Stimulated activated naive CD8-positive, alpha-beta T cell treated with anti-CD3 and anti-CD28 coated beads, Interleukin-15, Interleukin-2, amounts not matched to agents 100 U/mL and 50 U/mL, for 24 hours (primary cell): Measurements from ENCODE around the gene ADM.

ENCODE experiments used
- ATAC-seq: fragments of 150-1000 bp; cut with Tn5 transposase; one replicate; pipeline ENCODE4 v1.10.0; 2021
- DNase-seq: peaks from one replicate; pipeline ENCODE4 v3.0.0; 2021

ADM gene

DNA sequence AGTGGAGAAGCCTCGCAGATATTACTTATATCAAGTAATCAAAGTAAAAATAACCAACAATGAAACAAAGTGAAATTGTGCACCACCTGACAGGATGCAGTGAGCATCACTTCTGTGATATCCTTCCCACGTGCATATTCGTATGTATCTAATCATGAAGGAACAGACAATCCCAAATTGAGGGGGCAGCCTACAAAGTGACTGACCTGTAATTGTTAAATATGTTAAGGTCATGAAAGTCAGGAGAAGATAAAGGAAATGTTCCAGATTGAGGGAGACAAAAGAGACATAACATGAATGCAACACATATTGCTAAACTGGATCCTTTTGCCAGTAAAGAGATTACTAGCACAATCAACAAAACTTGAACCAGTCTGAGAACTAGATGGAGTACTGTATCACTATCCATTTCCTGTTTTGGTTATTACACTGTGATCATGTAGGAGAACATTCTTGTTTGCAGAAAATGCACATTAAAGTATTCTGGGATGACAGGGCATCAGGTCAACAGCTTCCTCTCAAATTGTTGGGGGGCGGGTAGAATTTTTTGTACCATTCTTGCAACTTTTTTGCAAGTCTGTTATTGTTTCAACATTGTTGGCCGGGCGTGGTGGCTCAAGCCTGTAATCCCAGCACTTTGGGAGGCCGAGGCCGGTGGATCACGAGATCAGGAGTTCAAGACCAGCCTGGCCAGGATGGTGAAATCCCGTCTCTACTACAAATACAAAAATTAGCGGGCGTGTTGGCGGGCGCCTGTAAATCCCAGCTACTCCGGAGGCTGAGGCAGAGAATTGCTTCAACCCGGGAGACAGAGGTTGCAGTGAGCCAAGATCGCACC is 12.9 kb upstream of the ADM start:
- no peak for DNase-seq
- ATAC-seq, result no peak

DNA sequence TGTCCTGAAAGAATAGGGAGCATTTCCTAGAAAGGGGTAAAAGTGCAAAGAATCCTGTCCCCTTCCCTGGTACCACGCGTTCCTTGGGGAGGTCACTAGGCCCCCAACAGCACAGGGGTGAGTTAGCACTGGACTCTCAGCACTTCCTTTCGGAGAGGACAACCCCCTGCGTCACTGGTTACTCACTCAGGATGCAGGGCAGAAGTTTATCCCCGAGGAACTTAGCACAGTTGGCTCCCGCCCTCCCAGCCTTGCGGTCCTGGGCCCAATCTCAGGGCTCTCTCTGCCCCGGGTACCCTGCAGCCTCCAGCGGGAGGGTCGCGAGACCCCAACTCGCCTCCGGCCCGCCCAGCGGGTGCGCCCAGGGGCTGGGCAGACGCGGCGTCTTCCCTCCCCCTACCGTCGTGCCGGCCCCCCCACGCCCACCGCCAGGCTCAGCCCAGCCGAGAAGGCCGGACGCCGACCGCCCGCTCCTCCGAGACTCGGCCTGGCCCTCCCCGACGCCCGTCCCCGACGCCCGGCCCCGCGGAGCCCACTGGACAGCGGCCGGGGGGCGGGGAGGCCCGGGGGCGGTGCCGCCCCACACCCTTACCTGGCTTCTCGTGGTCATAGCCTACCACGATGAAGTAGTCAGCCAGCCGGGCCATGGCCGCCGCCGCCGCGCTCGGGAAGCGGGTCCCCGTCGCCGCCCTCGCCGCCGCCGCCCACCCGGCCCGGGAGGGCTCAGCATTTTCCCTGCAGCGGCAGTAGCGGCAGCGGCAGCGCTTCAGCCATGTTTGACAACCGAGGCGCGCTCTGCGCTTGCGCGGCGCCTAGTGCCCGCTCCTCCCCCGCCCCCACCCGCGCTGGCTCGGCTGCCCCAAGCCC is 11.2 kb upstream of the ADM start, which contains the start of gene SBF2:
Gene SBF2, minus strand, starts transcription at position 797 of the 867 bp plus-strand sequence. Its CDS starts 150 bp downstream, at position 647.
- DNase-seq (peak; percentile 84), ATAC-seq (peak; percentile 40)

DNA sequence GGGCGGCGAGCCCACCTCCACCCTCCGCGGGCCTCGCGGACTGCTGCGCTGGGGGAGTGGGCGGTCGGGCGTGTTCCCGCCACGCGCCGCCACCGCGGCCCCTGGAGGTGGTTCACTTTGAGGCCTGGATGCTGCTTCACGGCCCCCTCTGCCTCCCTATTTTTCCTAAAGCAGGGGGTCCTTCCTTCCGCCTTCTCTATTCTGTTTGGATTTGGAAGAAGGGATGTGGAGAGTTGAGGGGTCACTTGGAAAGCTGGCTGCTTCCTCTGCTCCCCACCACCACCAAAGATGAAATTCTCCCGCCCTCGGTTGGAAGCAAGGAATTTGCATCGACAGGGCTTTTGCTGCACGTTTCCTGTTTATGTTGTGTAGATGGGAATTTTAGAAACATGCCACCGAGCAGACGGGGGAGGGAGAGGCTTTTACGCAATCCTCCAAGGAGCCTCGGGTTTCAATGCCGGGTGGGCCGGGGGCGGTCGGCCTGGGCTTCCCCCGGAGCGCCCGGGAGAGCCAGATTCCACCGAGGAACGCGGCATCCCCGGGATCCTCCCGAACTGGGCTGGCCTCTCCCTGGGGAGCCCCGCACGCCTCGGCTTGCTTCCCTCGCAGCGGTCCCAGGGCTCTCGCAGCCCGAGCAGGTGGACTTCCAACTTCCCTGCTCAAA is 10.5 kb upstream of the ADM start:
- ATAC-seq, result no peak
- no peak for DNase-seq

GRCh38 chr11:10295064-10295901 is 9.6 kb upstream of the ADM start:
- no peak for DNase-seq
- ATAC-seq, result no peak

DNA sequence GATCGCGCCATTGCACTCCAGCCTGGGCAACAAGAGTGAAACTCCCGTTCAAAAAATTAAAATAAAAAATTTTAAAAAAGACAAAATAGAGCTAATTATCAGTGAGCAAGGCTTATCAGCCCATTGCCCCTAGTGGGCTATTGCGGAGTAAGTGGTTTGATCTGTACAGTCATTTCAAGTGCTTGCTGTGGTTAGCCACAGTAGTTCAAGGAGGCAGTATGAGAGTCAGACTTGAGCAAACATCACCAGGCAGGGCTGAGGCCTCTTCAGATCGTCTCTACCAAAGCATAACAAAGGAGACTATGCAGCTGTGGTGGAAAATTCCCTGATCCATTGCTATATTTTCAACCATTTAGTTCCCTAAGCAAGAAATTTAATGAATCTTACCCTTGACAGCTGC is 6.5 kb upstream of the ADM start:
- peak; percentile 94 for ATAC-seq
- DNase-seq, result peak; percentile 52

GRCh38 chr11:10301656-10302358 is 3.1 kb upstream of the ADM start:
- DNase-seq (no peak), ATAC-seq (no peak)

GRCh38 chr11:10302359-10302743 is 2.5 kb upstream of the ADM start:
- DNase-seq, result no peak
- no peak for ATAC-seq

DNA sequence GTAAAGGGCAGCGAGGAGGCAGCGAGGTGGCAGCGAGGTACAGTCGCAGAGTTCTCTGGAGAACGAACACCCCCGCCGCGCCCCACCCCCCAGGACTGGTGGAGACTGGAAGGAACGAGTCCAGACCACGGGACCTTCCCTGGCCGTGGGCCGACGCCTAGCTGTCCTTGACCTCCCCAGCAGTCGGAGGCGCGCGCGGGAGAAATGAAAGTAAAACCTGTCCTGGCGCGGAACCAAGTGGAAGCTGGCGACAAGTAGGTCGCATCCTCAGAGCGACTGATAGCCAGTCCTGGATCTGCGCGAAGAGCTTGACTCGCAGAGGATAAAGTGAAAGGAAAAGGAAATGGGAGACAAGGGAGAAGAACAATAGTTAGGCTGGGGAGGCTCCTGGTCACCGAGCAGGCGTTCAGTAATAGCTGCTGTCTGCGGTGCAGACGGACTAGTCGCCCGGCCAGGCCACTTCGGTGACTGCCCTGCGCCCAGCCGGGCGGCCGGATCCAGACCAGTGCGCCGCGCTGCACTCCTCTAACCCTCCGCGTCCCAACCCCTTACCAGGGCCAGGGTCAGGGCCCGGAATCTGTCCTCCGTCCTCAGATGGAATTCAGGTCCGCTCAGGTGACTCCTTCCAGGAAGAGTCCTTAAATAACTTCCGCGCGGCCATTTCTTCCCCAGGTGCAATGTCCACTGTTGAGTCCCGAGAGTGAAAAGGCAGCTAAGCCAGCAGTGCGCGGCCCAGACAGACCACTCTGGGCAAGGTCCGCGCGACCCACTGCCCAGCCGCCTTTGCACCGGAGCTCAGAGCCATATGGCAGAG is 1.9 kb upstream of the ADM start:
- no peak for ATAC-seq

GRCh38 chr11:10303558-10304363 is 1.1 kb upstream of the ADM start:
- ATAC-seq (no peak), DNase-seq (peak; percentile 33)

More for the DNA sequence above, 1.9 kb upstream of the ADM start:
- peak; percentile 66 for DNase-seq

DNA sequence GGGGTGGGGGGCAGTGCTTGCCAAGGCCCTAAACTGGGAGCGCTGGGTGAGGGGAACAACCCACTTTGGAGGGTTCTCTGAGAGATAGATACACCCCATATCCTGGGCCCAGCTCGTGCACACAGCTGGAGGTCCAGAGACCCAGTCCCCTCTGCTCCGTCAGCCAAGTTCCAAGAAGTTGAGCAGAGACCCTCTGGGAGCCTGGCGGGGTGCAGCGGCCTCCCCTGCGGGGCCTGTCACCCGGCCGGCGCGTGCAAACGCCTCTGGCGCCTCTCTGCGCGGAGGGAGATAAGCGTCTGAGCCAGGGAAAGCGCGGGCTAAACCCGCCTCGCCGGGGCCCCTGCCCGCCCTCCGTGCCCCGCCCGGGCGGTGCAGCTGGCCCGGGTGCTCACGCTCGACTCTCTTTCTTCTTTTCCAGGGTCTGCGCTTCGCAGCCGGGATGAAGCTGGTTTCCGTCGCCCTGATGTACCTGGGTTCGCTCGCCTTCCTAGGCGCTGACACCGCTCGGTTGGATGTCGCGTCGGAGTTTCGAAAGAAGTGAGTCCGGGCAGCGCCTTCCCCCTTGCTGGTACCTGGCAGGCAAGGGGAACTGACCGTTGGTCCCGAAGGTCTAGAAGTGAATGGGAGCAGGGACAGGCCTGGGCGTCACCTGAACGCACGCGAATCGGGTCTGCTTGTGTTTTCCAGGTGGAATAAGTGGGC is 540 bp downstream of the ADM start:
- peak; percentile 46 for DNase-seq

DNA sequence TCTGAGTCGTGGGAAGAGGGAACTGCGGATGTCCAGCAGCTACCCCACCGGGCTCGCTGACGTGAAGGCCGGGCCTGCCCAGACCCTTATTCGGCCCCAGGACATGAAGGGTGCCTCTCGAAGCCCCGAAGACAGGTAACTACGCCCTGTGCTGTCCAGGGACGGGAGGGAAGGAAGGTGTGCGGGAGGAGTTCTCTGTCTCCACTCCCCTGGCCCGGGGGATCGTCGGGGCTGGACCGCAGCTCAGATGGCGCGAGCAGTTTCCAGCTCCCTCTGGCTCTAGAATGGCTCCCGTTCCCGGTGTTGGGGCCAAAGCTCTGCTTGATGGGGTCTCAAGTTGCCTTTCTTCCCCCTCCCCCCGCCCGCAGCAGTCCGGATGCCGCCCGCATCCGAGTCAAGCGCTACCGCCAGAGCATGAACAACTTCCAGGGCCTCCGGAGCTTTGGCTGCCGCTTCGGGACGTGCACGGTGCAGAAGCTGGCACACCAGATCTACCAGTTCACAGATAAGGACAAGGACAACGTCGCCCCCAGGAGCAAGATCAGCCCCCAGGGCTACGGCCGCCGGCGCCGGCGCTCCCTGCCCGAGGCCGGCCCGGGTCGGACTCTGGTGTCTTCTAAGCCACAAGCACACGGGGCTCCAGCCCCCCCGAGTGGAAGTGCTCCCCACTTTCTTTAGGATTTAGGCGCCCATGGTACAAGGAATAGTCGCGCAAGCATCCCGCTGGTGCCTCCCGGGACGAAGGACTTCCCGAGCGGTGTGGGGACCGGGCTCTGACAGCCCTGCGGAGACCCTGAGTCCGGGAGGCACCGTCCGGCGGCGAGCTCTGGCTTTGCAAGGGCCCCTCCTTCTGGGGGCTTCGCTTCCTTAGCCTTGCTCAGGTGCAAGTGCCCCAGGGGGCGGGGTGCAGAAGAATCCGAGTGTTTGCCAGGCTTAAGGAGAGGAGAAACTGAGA is 1.4 kb downstream of the ADM start:
- ATAC-seq (no peak), DNase-seq (peak; percentile 36)

More for the DNA sequence above, 540 bp downstream of the ADM start:
- ATAC-seq, result no peak

GRCh38 chr11:10307022-10307399 is 2.1 kb downstream of the ADM start:
- no peak for DNase-seq
- no peak for ATAC-seq

GRCh38 chr11:10307400-10308200 is 2.7 kb downstream of the ADM start:
- ATAC-seq (peak; percentile 84), DNase-seq (peak; percentile 92)

GRCh38 chr11:10308201-10308954 is 3.5 kb downstream of the ADM start:
- no peak for ATAC-seq

GRCh38 chr11:10309163-10310093 is 4.6 kb downstream of the ADM start:
- ATAC-seq (no peak), DNase-seq (no peak)

More at GRCh38 chr11:10308201-10308954, 3.5 kb downstream of the ADM start:
- DNase-seq, result no peak
